HAP-1 (cell line): ENCODE measurements around the gene FBXL2.

Experiments
- DNase-seq, 2 experiments: peaks; one replicate each; pipeline ENCODE4 v3.0.0-alpha.2; 2016 to 2020; ENCODE audit warnings: low spot score in 2 of 2
- H3K27me3 ChIP-seq: fragments of 250-450 bp; sonication (Bioruptor Pico); 2 replicates; pipeline ENCODE4 v1.5.1; 2020; ENCODE audit warnings: low read depth, mild to moderate bottlenecking, moderate library complexity
- H3K36me3 ChIP-seq: fragments of 250-450 bp; sonication (Bioruptor Pico); replicated peaks from 2 replicates; pipeline ENCODE4 v1.5.1; 2020; ENCODE audit warnings: mild to moderate bottlenecking
- H3K4me1 ChIP-seq: fragments of 250-450 bp; sonication (Bioruptor Pico); 2 replicates; pipeline ENCODE4 v1.5.1; 2020; ENCODE audit warnings: mild to moderate bottlenecking
- H3K4me3 ChIP-seq: fragments of 250-450 bp; sonication (Bioruptor Pico); 2 replicates; pipeline ENCODE4 v1.5.1; 2020; ENCODE audit warnings: mild to moderate bottlenecking, moderate library complexity
- H3K9me3 ChIP-seq: fragments of 250-450 bp; sonication (Bioruptor Pico); 2 replicates; pipeline ENCODE4 v1.5.1; 2020; ENCODE audit warnings: mild to moderate bottlenecking, moderate library complexity
- in situ Hi-C: fragments of 300-500 bp; cut with MboI; formaldehyde crosslinking; loops from 3 replicates; pipeline ENCODE4 v1.14.3; 2020; ENCODE audit warnings: low sequenced_read_pairs, inconsistent platforms, mixed read lengths

FBXL2 gene, protein sequence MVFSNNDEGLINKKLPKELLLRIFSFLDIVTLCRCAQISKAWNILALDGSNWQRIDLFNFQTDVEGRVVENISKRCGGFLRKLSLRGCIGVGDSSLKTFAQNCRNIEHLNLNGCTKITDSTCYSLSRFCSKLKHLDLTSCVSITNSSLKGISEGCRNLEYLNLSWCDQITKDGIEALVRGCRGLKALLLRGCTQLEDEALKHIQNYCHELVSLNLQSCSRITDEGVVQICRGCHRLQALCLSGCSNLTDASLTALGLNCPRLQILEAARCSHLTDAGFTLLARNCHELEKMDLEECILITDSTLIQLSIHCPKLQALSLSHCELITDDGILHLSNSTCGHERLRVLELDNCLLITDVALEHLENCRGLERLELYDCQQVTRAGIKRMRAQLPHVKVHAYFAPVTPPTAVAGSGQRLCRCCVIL

DNA sequence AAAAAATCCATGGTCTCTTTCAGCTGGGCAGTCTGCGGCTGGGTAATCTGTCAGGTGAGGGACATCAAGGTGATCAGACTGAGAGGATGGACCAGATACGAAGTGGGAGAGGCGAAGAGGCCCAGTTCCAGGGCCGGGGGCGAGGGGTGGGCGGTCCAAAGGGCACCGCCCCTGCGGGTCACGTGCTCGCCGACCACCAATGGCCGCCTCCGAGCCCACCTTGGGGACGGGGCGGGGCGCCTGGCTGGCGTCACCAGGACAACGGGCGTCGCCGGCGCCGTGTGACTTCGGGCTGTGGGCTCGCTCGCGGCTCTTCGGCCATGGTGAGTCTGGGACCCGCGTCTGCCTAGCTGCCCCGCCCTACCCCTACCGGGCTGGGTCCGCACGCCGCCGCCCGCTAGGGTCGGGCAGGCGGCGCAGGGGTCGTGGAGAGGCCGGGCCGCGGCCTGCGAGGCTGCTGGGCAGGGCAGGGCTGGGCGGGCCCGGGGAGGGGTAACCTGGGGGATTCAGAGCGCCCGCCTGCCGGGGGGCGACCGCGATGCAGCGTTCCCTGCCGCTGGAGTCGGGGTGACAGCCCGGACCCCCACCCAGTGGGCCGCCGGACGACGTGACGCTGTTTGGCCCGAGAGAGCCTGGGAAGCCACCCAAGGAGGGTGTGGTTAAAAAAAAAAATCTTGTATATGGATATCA lies at the start of gene FBXL2:
Gene FBXL2 (plus strand): TSS at position 250 of the 690 bp plus-strand sequence. CDS start 71 bp downstream, at position 321.
- DNase-seq: peak; percentile 79 to 94
- Histone ChIP-seq H3K9me3 (no peaks in the 10 kb centered on the region), H3K4me3 (peak within 1 kb of the TSS; percentile 56)

DNA sequence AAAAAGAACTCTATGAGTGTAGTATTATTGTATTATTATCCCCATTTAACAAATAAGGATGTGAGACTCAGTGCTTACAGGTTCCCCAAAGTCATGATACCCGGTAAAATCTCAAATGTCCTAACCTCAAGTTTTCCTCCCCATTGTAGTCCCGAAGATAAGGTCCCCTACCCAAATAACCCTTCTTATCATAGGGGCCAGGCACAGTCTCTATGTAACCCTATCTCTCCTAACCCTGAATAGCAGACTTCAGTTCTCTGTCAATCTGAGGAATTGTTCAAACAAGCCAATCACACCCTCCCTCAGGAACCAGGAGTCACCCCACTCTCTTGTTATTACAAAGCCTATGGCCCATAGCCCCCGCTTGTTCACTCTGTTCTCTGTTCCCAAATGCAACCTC lies 48.2 kb upstream of the FBXL2 start:
- in situ Hi-C loops: no loop called here
- DNase-seq: no peak
- H3K9me3 ChIP-seq: no peaks in the 10 kb centered on the region
- no peaks in the 10 kb centered on the region for H3K4me1 ChIP-seq
- H3K36me3 ChIP-seq: no peaks in the 10 kb centered on the region
- H3K4me3 ChIP-seq: no peak overlapping the region
- no peaks in the 10 kb centered on the region for H3K27me3 ChIP-seq

More for the DNA sequence above, at the start of gene FBXL2:
- Histone ChIP-seq H3K4me1 (peaks cover 5% of the 10 kb centered on the region), H3K36me3 (no peaks in the 10 kb centered on the region), H3K27me3 (no peaks in the 10 kb centered on the region)
- in situ Hi-C loops: no loop called here

DNA sequence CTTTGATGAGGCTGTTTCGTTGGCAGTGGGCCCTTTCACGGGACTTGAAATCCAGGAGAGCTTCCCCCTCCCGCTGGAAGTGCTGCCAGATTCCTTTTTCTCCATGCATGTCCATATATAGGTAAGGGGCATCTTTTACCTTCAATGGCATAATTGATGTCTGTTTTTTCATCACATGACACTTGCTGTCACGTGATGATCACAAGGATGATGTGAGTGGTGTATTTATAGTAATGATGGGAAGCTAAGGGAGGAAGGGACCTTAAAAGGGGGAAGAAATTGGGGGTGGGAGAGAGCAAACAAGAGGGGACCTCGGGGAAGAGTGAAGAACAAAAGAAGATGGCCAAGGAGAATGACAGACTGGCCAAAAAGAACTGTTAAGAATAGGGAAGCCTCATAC lies 47.3 kb upstream of the FBXL2 start:
- H3K36me3 ChIP-seq: no peaks in the 10 kb centered on the region
- H3K4me3 ChIP-seq: no peak overlapping the region
- no peak for DNase-seq
- in situ Hi-C loops: no loop called here
- H3K9me3 ChIP-seq: no peaks in the 10 kb centered on the region
- H3K27me3 ChIP-seq: no peaks in the 10 kb centered on the region
- no peaks in the 10 kb centered on the region for H3K4me1 ChIP-seq

DNA sequence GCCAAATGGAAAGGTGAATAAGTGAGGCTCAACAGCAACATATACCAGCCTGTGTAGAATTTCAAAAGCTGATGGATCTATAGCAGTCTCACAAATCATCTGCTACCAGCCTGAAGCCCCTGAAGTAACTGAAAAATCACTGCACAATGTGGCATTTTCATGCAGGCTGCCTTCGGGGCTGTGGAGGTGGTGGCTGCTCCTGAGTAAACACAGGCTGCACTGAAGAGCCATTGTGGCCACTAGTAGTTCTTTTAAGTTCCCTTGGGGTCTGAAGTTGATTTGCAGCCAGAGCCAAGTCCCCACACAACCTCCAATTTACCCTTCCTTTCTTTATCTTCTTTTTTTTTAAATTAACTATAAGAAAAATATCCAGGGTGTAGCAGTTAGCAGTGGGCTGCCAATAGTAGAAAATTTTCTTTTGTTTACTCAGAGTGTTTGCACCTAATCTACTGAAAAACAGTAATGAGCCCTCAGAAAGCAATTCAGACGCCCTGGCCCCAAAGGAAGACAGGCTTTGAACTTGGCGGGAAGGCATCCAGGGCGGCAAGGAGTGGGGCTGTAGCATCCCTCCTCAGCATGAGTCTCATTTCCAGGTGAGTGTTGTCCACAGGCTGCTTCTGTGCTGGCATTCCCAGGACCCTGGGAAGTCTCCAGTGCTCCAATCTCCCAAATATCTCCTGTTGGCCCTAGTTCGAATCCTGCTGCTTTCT lies 45.3 kb upstream of the FBXL2 start:
- Histone ChIP-seq H3K36me3 (no peaks in the 10 kb centered on the region), H3K27me3 (no peaks in the 10 kb centered on the region), H3K9me3 (no peaks in the 10 kb centered on the region), H3K4me3 (no peak overlapping the region), H3K4me1 (no peaks in the 10 kb centered on the region)
- in situ Hi-C loops: no loop called here
- no peak for DNase-seq

DNA sequence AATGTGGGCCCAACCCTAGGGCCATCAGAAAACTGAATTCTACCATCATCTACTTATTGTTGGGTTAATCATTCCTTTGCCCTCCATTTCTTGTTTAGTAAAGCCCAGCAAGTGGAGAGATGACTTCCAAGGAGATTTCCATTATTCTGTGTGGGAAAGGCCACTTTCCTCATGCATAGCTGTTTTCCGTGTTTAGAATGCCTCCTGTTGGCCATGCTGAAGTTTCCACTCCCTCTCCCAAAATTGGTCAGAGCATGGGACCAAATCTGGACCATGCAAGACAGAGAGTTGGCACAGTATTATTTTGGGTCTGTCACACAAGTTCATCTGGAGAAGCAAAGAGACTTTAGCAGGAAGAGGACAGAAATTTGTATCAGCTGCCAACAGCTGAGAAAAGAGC lies 43.4 kb upstream of the FBXL2 start:
- Histone ChIP-seq H3K27me3 (no peaks in the 10 kb centered on the region), H3K9me3 (no peaks in the 10 kb centered on the region), H3K36me3 (no peaks in the 10 kb centered on the region), H3K4me3 (no peak overlapping the region), H3K4me1 (no peaks in the 10 kb centered on the region)
- DNase-seq: no peak
- in situ Hi-C loops: no loop called here

DNA sequence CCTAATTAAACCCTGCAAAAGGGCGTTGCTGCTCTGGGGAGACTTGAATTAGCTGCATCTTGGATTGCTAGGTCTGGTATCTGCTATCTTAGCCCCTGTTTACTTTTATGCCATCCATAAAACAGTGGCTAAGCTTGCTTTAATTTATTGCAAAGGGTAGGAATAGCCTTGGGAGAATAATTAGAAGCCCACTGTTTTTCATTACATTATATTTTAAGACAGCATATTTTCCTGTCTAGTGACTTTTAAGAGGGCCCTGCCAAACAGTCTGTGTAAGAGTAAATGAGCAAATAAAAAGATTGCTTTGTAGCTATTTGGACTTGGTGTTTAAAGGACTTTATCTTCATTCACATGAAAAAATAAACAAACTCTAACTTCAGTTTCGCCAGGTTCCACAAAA lies 41.2 kb upstream of the FBXL2 start:
- DNase-seq: no peak
- Histone ChIP-seq H3K9me3 (no peaks in the 10 kb centered on the region), H3K36me3 (no peaks in the 10 kb centered on the region), H3K4me1 (no peaks in the 10 kb centered on the region), H3K27me3 (no peaks in the 10 kb centered on the region), H3K4me3 (no peak overlapping the region)
- in situ Hi-C loops: no loop called here

DNA sequence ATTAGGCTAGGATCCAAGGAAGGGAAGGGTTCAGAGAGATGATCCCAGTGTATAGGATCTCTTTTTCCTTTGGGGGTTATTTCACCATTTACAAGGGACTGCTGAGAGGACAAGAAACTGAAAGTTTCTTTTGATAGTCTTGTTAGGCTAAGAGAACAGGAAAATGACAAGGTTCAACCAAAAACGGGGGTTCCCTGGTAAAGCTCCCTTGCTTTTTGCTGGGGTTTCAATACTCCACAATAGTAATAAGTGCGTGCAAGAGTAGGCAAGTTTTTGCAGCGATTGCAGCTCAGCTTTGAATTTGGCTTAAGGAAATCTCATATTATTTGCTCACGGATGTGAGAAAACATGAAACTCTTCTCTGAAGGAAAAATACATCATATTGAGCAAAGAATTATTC lies 39.8 kb upstream of the FBXL2 start:
- no peak for DNase-seq
- Histone ChIP-seq H3K4me1 (no peaks in the 10 kb centered on the region), H3K36me3 (no peaks in the 10 kb centered on the region), H3K4me3 (no peak overlapping the region), H3K9me3 (no peaks in the 10 kb centered on the region), H3K27me3 (no peaks in the 10 kb centered on the region)
- in situ Hi-C loops: no loop called here

DNA sequence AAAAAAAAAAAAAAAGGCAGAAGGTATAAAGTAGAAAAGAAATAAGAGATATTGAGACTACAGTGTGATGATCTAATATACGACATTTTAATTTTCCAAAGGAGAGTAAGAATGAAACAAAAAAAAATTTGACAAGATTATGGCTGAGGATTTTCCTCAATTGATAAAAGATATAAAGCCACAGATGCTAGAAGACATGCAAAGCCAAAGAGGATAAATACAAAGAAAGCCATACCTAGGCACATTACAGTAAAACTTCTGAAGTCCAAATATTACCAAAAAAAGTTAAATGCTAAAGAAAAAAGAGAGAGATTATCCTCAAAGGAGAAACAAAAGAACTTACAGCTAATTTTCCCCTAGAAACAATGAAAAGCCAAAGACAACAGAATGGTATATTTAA lies 38.3 kb upstream of the FBXL2 start:
- in situ Hi-C loops: no loop called here
- H3K9me3 ChIP-seq: no peaks in the 10 kb centered on the region
- no peak for DNase-seq
- H3K27me3 ChIP-seq: no peaks in the 10 kb centered on the region
- no peaks in the 10 kb centered on the region for H3K36me3 ChIP-seq
- H3K4me3 ChIP-seq: no peak overlapping the region
- no peaks in the 10 kb centered on the region for H3K4me1 ChIP-seq

DNA sequence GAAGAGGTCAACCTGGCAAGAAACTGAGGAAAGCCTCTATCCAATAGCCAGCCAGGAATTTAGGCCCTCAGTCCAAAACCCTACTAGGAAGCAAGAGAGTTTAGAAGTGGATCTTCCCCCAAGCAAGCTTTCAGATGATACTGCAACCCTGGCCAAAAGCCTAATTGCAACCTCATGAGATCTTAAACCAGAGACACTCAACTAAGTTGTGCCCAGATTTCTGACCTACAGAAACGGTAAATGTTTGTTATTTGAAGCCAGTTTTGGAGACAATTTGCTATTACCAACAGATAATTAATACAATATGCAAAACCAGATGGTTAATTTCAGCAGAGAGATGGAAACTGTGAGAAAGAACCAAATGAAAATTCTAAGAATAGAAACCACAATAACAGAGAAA lies 37.0 kb upstream of the FBXL2 start:
- no peak for DNase-seq
- in situ Hi-C loops: no loop called here
- H3K36me3 ChIP-seq: no peaks in the 10 kb centered on the region

DNA sequence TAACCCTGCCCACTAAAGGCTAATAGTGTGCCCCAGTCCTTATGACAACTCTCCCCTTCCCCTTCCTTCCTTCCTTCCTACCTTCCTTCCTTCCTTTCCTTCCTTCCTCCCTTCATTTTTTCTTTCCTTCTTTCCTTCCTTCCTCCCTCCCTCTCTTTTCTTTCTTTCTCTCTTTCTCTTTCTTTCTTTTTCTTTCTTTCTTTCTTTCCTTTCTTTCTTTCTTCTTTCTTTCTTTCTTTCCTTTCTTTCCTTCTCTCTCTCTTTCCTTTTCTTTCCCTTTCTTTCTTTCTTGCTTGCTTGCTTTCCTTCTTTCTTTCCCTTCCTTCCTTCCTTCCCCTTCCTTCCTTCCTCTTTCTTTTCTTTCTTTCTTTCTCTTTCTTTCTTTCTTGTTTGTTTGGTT lies 30.5 kb upstream of the FBXL2 start:
- Histone ChIP-seq H3K4me3 (no peak overlapping the region), H3K4me1 (peaks cover 6% of the 10 kb centered on the region), H3K27me3 (peaks cover 5% of the 10 kb centered on the region; the same call in 1 of the 2 replicates), H3K36me3 (no peaks in the 10 kb centered on the region), H3K9me3 (peaks cover 3% of the 10 kb centered on the region; the same call in 1 of the 2 replicates)
- DNase-seq: no peak
- in situ Hi-C loops: no loop called here

More for the DNA sequence above, 37.0 kb upstream of the FBXL2 start:
- Histone ChIP-seq H3K4me1 (no peaks in the 10 kb centered on the region), H3K27me3 (0 out of 2 replicates have a peak, but pooled peaks cover 2% of the 10 kb centered on the region), H3K4me3 (no peak overlapping the region), H3K9me3 (no peaks in the 10 kb centered on the region)

DNA sequence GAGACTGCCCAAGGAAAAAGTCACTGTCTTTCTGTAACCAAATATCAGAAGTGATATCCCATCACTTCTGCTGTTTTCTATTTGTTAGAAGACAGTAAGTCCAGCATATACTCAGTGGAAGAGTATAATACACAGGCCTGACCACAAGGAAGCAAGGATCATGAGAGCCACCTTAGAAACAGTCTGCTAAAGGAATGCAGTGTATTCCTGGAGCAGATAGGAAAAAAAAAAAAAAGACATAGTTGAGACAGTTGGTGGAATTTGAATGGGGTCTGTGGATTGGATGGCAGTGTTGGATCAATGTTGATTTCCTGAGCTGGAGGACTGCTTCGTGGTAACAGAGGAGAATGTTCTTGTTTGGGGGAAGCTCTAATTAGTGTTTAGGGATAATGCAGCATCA lies 26.5 kb upstream of the FBXL2 start:
- Histone ChIP-seq H3K36me3 (no peaks in the 10 kb centered on the region), H3K4me1 (peaks cover 10% of the 10 kb centered on the region), H3K4me3 (no peak overlapping the region), H3K9me3 (peaks cover 3% of the 10 kb centered on the region; the same call in 1 of the 2 replicates), H3K27me3 (no peaks in the 10 kb centered on the region; the same call in 1 of the 2 replicates)
- in situ Hi-C loops: no loop called here
- no peak for DNase-seq

DNA sequence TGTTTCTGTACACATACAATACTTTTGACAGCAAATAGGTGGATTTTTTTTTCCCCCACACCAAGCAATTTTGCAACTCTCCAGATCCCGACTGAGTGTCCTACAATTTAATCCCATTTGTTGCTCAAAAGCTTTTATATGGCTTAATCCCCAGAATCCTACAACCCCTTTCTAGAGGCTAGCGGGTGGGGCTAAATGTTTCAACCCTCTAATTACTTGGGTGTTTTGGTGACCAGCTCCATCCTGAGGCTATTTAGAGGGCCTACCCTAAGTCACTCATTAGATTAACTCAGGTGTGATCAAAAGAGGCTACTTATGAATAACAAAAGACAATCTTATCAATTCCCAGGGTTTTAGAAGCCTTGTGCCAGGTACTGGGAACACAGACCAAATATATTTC lies 21.0 kb upstream of the FBXL2 start:
- H3K4me1 ChIP-seq: peaks cover 8% of the 10 kb centered on the region
- no peaks in the 10 kb centered on the region for H3K36me3 ChIP-seq
- in situ Hi-C loops: no loop called here
- H3K27me3 ChIP-seq: no peaks in the 10 kb centered on the region
- no peak overlapping the region for H3K4me3 ChIP-seq
- peak; percentile 52 to 68 for DNase-seq
- H3K9me3 ChIP-seq: no peaks in the 10 kb centered on the region

DNA sequence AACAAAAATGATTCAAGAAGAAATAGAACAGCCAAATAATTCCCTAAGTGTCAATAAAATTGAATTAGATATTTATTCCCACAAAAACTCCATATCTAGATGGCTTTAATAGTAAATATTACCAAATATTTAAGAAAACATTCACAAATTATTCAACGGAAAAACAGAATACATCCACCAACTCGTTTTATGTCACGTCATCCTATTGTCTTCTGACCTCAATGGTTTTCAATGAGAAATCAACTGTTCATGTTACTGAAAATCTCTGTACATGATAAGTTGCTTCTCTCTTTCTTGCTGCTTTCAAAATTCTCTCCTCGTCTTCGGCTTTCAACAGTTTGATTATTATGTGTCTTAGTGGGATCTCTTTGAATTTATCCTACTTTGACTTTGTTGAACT lies 17.1 kb upstream of the FBXL2 start:
- peaks cover 8% of the 10 kb centered on the region for H3K4me1 ChIP-seq
- no peak for DNase-seq
- 0 out of 2 replicates have a peak, but pooled peaks cover 3% of the 10 kb centered on the region for H3K27me3 ChIP-seq

DNA sequence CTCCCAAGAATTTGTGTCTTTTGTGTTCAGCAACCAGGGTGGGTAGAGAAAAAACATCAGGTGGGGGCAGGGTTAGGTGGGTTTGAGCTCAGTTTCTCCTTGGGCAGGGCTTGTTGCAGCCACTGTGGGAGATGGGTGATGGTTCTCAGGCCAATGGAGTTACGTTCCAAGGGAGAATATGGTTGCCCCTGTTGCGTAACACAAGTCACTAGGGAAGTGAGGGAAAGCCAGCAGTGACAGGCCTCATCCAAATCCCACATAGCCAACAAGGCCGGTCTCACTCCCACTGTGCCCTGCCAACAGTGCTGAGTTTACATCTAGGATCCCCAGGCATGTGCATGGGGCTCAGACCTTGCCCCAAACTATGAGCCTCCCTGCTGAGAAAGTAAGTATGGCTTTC lies 7.9 kb upstream of the FBXL2 start:
- no peaks in the 10 kb centered on the region for H3K27me3 ChIP-seq
- no peaks in the 10 kb centered on the region for H3K4me1 ChIP-seq
- H3K4me3 ChIP-seq: no peak overlapping the region
- no peaks in the 10 kb centered on the region for H3K36me3 ChIP-seq
- H3K9me3 ChIP-seq: peaks cover 21% of the 10 kb centered on the region
- DNase-seq: no peak
- in situ Hi-C loops: no loop called here

More for the DNA sequence above, 17.1 kb upstream of the FBXL2 start:
- in situ Hi-C loops: no loop called here
- no peaks in the 10 kb centered on the region for H3K36me3 ChIP-seq
- no peak overlapping the region for H3K4me3 ChIP-seq
- 0 out of 2 replicates have a peak, but pooled peaks cover 3% of the 10 kb centered on the region for H3K9me3 ChIP-seq
